Fibroblast of lung (primary cell): ENCODE data around the gene FNDC3A.

Experiments used
- CTCF ChIP-seq, 2 donors: IDR thresholded peaks in 1 of 2; conservative IDR thresholded peaks in 1 of 2; 1 replicate in 1 of 2; 2 replicates in 1 of 2; pipeline ENCODE4 v1.5.1; 2011 to 2012; ENCODE audit warnings: low read length in 2 of 2, control low read depth in 1 of 2, inconsistent platforms in 1 of 2, low read depth in 1 of 2, mild to moderate bottlenecking in 1 of 2
- EZH2 ChIP-seq: IDR thresholded peaks from 2 replicates; pipeline ENCODE4 v1.5.1; 2012; ENCODE audit warnings: low read length, control low read depth, mild to moderate bottlenecking; ENCODE audit errors: missing control alignments

- TF ChIP-seq EZH2 = no peak
- TF ChIP-seq CTCF (conservative IDR thresholded peaks at IDR 0.05 in 1 of 2, IDR thresholded peaks at IDR 0.05 in 1 of 2; ENCODE audit: low read depth in 1 of 2, low read length in 2 of 2) = no peak
Observed at GRCh38 chr13:49020328-49020727, 44.6 kb downstream of the FNDC3A start.
